Measurements from ENCODE around the gene DBN1.

The DBN1 gene

GRCh38 chr5:177504086-177505056 is 30.9 kb upstream of the DBN1 start:
- Histone ChIP-seq H3K27ac (ENCODE audit: low read length) (no peak overlapping the region), H3K4me3 (ENCODE audit: low read depth in 1 of 2, low read length in 2 of 2) (no peak overlapping the region), H3K4me1 (ENCODE audit: control insufficient read depth in 1 of 2, insufficient read depth in 2 of 2, low read length in 2 of 2) (peaks cover 4 to 12% of the 10 kb centered on the region in 2 donors), H3K36me3 (ENCODE audit: control insufficient read depth in 1 of 2, insufficient read depth in 2 of 2, low read length in 2 of 2) (peaks cover 0 to 9% of the 10 kb centered on the region in 2 donors), H3K27me3 (ENCODE audit: low read depth, low read length) (no peaks in the 10 kb centered on the region), H3K9me3 (ENCODE audit: control insufficient read depth in 1 of 2, low read length in 2 of 2) (no peaks in the 10 kb centered on the region)

- peaks cover 4 to 13% of the 10 kb centered on the region in 2 donors for H3K4me1 ChIP-seq (ENCODE audit: control insufficient read depth in 1 of 2, insufficient read depth in 2 of 2, low read length in 2 of 2)
- no peaks in the 10 kb centered on the region for H3K9me3 ChIP-seq (ENCODE audit: control insufficient read depth in 1 of 2, low read length in 2 of 2)
- no peak overlapping the region for H3K27ac ChIP-seq (ENCODE audit: low read length)
- H3K36me3 ChIP-seq (ENCODE audit: control insufficient read depth in 1 of 2, insufficient read depth in 2 of 2, low read length in 2 of 2): peaks cover 0 to 9% of the 10 kb centered on the region in 2 donors
- no peak overlapping the region for H3K4me3 ChIP-seq (ENCODE audit: low read depth in 1 of 2, low read length in 2 of 2)
- H3K27me3 ChIP-seq (ENCODE audit: low read depth, low read length): no peaks in the 10 kb centered on the region
These were observed 30.1 kb upstream of the DBN1 start for GRCh38 chr5:177503351-177504085.

DNA sequence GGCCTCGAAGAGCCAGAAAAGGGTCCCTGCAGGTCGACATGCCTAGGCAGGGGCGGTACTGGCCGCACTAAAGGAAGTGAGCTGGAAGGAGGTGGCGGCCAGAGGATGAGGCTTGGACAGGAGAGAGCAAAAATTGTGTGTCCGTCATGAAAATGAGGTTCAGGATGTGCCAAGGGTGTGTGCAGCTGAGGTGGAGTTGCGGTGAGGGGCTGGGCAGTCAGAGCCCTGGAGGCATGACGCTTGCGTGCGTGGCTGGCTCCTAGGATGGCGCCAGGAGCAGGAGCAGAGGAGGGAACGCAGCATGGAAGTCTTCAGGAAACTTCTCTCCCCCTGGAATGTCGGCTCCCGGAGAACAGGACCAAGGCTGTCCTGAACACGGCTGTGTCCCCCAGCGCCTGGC is 29.5 kb upstream of the DBN1 start:
- peaks cover 0 to 9% of the 10 kb centered on the region in 2 donors for H3K36me3 ChIP-seq (ENCODE audit: control insufficient read depth in 1 of 2, insufficient read depth in 2 of 2, low read length in 2 of 2)
- H3K4me3 ChIP-seq (ENCODE audit: low read depth in 1 of 2, low read length in 2 of 2): no peak overlapping the region
- H3K27me3 ChIP-seq (ENCODE audit: low read depth, low read length): no peaks in the 10 kb centered on the region
- H3K27ac ChIP-seq (ENCODE audit: low read length): no peak overlapping the region
- no peaks in the 10 kb centered on the region for H3K9me3 ChIP-seq (ENCODE audit: control insufficient read depth in 1 of 2, low read length in 2 of 2)
- H3K4me1 ChIP-seq (ENCODE audit: control insufficient read depth in 1 of 2, insufficient read depth in 2 of 2, low read length in 2 of 2): peaks cover 4 to 19% of the 10 kb centered on the region in 2 donors

- peaks cover 0 to 9% of the 10 kb centered on the region in 2 donors for H3K36me3 ChIP-seq (ENCODE audit: control insufficient read depth in 1 of 2, insufficient read depth in 2 of 2, low read length in 2 of 2)
These were observed 28.6 kb upstream of the DBN1 start for GRCh38 chr5:177501874-177502678.

DNA sequence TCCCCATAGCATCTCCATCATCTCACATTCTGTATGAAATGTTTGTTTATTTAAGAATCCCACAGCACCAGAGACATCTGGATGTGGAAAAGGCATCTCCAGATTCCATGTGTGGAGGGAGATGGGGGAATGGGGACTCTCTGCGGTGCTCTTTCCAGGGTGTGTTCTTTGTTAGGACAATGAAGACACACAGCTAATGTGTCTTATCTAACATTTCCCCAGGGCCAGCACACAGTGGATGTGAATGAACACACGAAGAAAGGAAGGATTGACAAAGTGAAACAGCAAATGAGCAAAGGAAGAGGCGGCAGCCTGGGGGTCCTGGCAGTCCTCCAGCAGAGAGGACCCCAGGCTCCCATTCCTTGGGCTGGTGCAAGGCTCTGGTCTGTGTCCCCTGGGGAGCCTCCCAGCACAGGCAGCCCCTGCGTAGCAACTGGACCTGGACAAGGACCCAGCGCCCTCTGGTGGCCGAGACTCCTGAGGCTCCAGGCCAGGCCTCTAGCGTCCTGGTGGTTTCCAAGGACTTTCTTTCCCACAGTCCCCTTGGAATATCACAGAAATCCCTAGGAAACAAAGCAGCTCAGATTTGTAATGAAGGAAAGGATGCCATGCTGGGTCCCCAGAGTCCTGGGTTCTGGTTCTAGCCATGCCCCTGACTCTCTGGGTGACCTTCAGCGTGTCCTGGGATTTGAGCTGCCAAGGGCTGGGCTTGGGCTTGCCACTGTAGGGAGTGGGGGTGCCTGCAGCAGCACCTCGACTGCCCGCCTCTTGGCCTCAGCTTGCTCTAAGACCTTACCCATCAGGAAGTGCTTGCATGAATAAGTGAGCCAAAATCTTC is 27.5 kb upstream of the DBN1 start:
- Histone ChIP-seq H3K27ac (ENCODE audit: low read length) (no peak overlapping the region), H3K27me3 (ENCODE audit: low read depth, low read length) (no peaks in the 10 kb centered on the region)

More at GRCh38 chr5:177501874-177502678, 28.6 kb upstream of the DBN1 start:
- H3K4me3 ChIP-seq (ENCODE audit: low read depth in 1 of 2, low read length in 2 of 2): no peak overlapping the region
- no peaks in the 10 kb centered on the region for H3K27me3 ChIP-seq (ENCODE audit: low read depth, low read length)
- peaks cover 4 to 21% of the 10 kb centered on the region in 2 donors for H3K4me1 ChIP-seq (ENCODE audit: control insufficient read depth in 1 of 2, insufficient read depth in 2 of 2, low read length in 2 of 2)
- no peak overlapping the region for H3K27ac ChIP-seq (ENCODE audit: low read length)
- H3K9me3 ChIP-seq (ENCODE audit: control insufficient read depth in 1 of 2, low read length in 2 of 2): no peaks in the 10 kb centered on the region

DNA sequence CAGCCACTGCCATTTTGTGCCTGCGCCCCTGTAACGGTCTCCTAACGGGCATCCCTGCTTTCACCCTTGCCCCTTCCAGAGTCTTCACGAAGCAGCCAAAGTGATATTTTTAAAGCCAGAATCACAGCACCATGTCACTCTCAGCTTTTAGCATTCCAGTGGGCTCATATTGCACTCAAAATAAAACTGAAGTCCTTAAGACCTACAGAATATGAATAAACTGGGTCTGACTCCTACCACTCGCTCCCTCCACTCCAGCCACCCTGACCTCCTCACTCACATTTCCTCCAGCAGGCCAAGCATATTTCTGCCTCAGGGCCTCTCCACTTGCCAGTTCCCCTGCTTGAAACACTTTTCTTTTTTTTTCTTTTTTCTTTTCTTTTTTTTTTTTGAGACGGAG is 26.4 kb upstream of the DBN1 start:
- Histone ChIP-seq H3K4me1 (ENCODE audit: control insufficient read depth in 1 of 2, insufficient read depth in 2 of 2, low read length in 2 of 2) (peaks cover 4 to 37% of the 10 kb centered on the region in 2 donors), H3K36me3 (ENCODE audit: control insufficient read depth in 1 of 2, insufficient read depth in 2 of 2, low read length in 2 of 2) (peaks cover 0 to 16% of the 10 kb centered on the region in 2 donors), H3K27ac (ENCODE audit: low read length) (no peak overlapping the region), H3K27me3 (ENCODE audit: low read depth, low read length) (no peaks in the 10 kb centered on the region), H3K4me3 (ENCODE audit: low read depth in 1 of 2, low read length in 2 of 2) (no peak overlapping the region), H3K9me3 (ENCODE audit: control insufficient read depth in 1 of 2, low read length in 2 of 2) (no peaks in the 10 kb centered on the region)

More for the DNA sequence above, 27.5 kb upstream of the DBN1 start:
- Histone ChIP-seq H3K9me3 (ENCODE audit: control insufficient read depth in 1 of 2, low read length in 2 of 2) (no peaks in the 10 kb centered on the region), H3K4me3 (ENCODE audit: low read depth in 1 of 2, low read length in 2 of 2) (no peak overlapping the region), H3K4me1 (ENCODE audit: control insufficient read depth in 1 of 2, insufficient read depth in 2 of 2, low read length in 2 of 2) (peaks cover 4 to 27% of the 10 kb centered on the region in 2 donors), H3K36me3 (ENCODE audit: control insufficient read depth in 1 of 2, insufficient read depth in 2 of 2, low read length in 2 of 2) (peaks cover 0 to 9% of the 10 kb centered on the region in 2 donors)

DNA sequence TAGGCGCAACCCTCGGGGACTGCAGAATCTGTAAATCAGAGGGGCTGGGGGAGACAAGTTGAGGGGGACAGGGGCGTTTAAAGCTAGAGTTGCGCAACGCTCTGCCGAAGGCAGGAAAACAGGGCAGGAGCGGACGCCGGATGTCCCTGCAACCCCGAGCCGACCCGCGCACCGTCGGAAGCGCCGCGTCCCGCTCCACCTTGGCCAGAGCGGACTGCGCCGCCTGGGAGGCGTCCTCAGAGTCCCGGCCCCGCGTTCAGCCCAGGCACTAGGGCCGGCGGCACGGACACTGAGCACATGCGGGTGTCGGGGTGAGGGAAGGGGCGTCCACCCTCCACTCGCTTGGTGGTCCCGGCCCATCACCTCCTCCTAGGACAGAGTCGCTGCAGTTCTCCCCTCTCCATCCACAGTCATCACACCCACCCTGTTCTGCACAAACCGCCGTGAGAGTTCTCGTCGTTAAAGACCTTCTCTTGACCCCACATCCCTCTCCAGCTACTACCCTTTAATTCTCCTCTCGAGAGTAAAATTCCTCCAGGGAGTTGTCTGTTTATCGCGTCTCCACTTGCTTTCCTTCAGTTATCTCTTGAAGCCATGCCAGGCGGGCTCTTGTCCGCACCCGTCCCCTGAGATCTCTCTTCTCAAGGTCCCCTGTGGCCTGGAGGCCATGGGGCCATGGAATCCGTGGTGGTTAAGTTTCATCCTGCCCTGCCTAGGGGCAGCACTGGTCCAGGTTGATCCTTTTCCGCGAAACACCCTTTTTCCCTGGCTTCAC is 24.8 kb upstream of the DBN1 start:
- H3K9me3 ChIP-seq (ENCODE audit: control insufficient read depth in 1 of 2, low read length in 2 of 2): no peaks in the 10 kb centered on the region
- peak overlapping the region; percentile 39 for H3K27ac ChIP-seq (ENCODE audit: low read length)
- H3K36me3 ChIP-seq (ENCODE audit: control insufficient read depth in 1 of 2, insufficient read depth in 2 of 2, low read length in 2 of 2): peaks cover 4 to 19% of the 10 kb centered on the region in 2 donors
- H3K27me3 ChIP-seq (ENCODE audit: low read depth, low read length): no peaks in the 10 kb centered on the region
- peak overlapping the region; percentile 62 to 88 for H3K4me3 ChIP-seq (ENCODE audit: low read depth in 1 of 2, low read length in 2 of 2)
- peaks cover 15 to 53% of the 10 kb centered on the region in 2 donors for H3K4me1 ChIP-seq (ENCODE audit: control insufficient read depth in 1 of 2, insufficient read depth in 2 of 2, low read length in 2 of 2)

DNA sequence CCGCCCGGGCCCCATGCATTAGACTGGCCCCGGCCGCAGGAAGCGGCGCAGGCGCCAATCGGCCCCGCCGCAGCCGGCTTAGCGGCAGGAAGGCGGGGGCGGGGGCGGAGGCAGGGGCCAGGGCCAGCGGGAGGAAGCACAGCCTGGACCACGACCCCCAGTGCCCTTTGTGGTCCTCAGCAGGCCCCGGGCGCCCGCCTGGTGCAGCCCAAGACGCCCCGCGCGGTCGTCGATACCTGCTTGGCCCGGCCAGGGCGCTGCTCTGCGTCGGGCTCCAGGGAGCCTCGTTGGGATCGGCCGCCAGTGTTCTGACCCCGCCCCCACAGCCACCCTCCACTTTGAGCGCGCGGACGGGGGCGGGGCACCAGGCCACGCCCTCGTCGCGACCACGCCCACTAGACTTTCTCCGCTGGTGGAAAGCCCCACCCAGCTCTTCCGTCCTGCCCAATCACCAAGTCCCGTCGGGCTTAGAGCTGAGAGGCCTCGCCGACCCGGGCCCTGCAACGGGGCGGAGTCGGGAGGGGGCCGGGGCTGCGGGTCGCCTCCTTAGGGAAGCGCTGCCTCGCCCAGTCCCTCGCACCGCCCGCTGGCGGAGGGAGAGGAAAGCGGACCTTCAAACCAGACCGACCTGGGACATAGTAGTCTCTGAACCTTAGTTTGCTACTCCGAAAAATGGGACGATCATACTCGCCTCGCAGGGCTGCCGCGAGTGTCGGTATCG is 24.0 kb upstream of the DBN1 start, which contains the start of gene PDLIM7:
Gene PDLIM7, minus strand, starts transcription at position 313 of the 721 bp plus-strand sequence. CDS start 1,092 bp downstream, outside the sequence.
- no peaks in the 10 kb centered on the region for H3K9me3 ChIP-seq (ENCODE audit: control insufficient read depth in 1 of 2, low read length in 2 of 2)
- peaks cover 4 to 21% of the 10 kb centered on the region in 2 donors for H3K36me3 ChIP-seq (ENCODE audit: control insufficient read depth in 1 of 2, insufficient read depth in 2 of 2, low read length in 2 of 2)
- H3K4me3 ChIP-seq (ENCODE audit: low read depth in 1 of 2, low read length in 2 of 2): peak within 1 kb of the TSS; percentile 62 to 88
- peak within 1 kb of the TSS; percentile 90 for H3K27ac ChIP-seq (ENCODE audit: low read length)
- peaks cover 22 to 61% of the 10 kb centered on the region in 2 donors for H3K4me1 ChIP-seq (ENCODE audit: control insufficient read depth in 1 of 2, insufficient read depth in 2 of 2, low read length in 2 of 2)
- no peaks in the 10 kb centered on the region for H3K27me3 ChIP-seq (ENCODE audit: low read depth, low read length)

DNA sequence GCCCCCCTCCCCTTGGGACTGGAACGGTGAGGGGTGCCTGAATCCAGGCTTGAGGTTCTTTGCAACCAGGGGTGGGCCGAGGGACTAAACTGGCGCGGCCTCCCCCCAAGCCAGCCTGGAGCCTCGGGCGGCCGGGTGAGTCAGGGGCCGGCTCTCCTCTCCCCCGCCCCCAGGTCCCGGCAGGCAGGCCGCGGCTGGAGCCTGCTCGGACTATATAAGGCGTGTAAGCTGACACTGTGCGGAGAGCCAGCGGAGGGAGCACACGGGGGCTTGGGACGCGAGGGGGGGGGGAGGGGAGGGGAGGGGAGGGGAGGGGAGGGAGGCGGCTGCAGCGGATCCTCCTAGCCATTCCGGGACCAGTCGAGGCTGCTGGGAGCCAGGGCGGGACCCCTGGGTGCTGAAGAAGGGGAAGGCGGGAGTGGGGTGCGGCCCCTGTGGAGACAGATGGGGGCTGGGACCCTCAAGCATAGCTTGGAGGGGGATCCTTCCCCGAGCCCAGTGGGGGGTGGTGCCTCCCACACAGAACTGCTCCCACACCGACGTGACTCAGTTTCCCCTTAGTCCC is 23.4 kb upstream of the DBN1 start:
- Histone ChIP-seq H3K4me1 (ENCODE audit: control insufficient read depth in 1 of 2, insufficient read depth in 2 of 2, low read length in 2 of 2) (peaks cover 23 to 67% of the 10 kb centered on the region in 2 donors), H3K36me3 (ENCODE audit: control insufficient read depth in 1 of 2, insufficient read depth in 2 of 2, low read length in 2 of 2) (peaks cover 4 to 27% of the 10 kb centered on the region in 2 donors), H3K27ac (ENCODE audit: low read length) (peak overlapping the region; percentile 90), H3K27me3 (ENCODE audit: low read depth, low read length) (no peaks in the 10 kb centered on the region), H3K4me3 (ENCODE audit: low read depth in 1 of 2, low read length in 2 of 2) (peak overlapping the region; percentile 62 to 88), H3K9me3 (ENCODE audit: control insufficient read depth in 1 of 2, low read length in 2 of 2) (no peaks in the 10 kb centered on the region)

Measured in muscle layer of duodenum (tissue), 2 donors.